ENCODE results near the gene FXYD4. TPM values are rescaled to one million over a fixed set of nuclear protein-coding genes. Genes with fewer than 3 reads are reported as not detected.
A peak's percentile ranks its signal among the peaks of the same experiment; 100 is the strongest.

FXYD4 gene
- polyA plus RNA-seq, 1 experiment = not detected

GRCh38 chr10:43408710-43409384 lies 37.4 kb downstream of the FXYD4 start, which contains the start of gene HNRNPF:
HNRNPF (minus strand) TSS chr10:43409186; CDS start chr10:43387884, 21,302 bp downstream.
- peak within 1 kb of the TSS; percentile 71 for H3K4me3 ChIP-seq (ENCODE audit: low read depth, low read length)
- POLR2A ChIA-PET = interaction anchor here (0.6 to 1.2 kb wide), 3 partner anchors 9 to 64 kb away, joined by 4 to 13 read pairs (median 7); no protein-coding TSS in a partner anchor
- H3K27me3 ChIP-seq (ENCODE audit: control insufficient read depth, insufficient read depth, low read length) = no peaks in the 10 kb centered on the region
- TF ChIP-seq, protein P1, sequence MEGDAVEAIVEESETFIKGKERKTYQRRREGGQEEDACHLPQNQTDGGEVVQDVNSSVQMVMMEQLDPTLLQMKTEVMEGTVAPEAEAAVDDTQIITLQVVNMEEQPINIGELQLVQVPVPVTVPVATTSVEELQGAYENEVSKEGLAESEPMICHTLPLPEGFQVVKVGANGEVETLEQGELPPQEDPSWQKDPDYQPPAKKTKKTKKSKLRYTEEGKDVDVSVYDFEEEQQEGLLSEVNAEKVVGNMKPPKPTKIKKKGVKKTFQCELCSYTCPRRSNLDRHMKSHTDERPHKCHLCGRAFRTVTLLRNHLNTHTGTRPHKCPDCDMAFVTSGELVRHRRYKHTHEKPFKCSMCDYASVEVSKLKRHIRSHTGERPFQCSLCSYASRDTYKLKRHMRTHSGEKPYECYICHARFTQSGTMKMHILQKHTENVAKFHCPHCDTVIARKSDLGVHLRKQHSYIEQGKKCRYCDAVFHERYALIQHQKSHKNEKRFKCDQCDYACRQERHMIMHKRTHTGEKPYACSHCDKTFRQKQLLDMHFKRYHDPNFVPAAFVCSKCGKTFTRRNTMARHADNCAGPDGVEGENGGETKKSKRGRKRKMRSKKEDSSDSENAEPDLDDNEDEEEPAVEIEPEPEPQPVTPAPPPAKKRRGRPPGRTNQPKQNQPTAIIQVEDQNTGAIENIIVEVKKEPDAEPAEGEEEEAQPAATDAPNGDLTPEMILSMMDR (IDR thresholded peaks at IDR 0.05; ENCODE audit: insufficient read depth, low read depth, low read length) = no peak
- no peaks in the 10 kb centered on the region for H3K36me3 ChIP-seq (ENCODE audit: control insufficient read depth, insufficient read depth, low read length)
- DNase-seq (ENCODE audit: low read depth) = peak; percentile 78
- CTCF ChIA-PET = interaction anchor here (1.2 kb wide), 1 partner anchor 10 kb away, joined by 3 read pairs; no protein-coding TSS in a partner anchor

DNA sequence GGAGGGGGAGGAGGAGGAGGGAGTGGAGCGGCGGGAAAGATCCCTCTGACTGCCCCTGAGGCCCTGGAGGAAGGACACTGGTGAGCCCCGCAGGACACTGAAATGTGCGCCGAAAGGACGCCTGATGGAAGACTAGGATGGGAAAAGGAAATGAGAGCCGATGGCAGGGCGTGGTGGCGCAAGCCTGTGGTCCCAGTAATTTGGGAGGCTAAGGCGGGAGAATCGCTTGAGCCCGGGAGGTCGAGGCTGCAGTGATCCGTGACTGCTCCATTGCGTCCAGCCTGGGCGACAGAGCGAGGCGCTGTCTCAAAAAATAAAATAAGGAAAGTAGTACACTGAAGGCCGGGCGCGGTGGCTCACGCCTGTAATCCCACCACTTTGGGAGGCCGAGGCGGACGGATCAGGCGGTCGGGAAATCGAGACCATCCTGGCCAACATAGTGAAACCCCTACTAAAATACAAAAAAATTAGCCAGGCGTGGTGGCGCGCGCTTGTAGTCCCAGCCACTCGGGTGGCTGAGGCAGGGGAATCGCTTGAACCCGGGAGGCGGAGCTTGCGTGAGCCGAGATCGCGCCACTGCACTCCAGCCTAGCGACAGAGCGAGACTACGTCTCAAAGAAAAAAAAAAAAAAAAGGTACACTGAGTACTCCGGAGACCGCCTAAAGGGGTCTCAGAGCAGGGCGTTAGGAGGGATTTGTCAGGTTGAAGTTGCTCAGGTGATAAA lies 38.1 kb downstream of the FXYD4 start:
- Histone ChIP-seq H3K4me3 (ENCODE audit: low read depth, low read length) (peak overlapping the region; percentile 71), H3K27me3 (ENCODE audit: control insufficient read depth, insufficient read depth, low read length) (no peaks in the 10 kb centered on the region), H3K36me3 (ENCODE audit: control insufficient read depth, insufficient read depth, low read length) (no peaks in the 10 kb centered on the region)
- TF ChIP-seq, protein P1 (IDR thresholded peaks at IDR 0.05; ENCODE audit: insufficient read depth, low read depth, low read length) = no peak
- POLR2A ChIA-PET = interaction anchor here (0.6 to 1.2 kb wide), 2 partner anchors 10 to 65 kb away, joined by 4 to 7 read pairs; no protein-coding TSS in a partner anchor
- DNase-seq (ENCODE audit: low read depth) = no peak
- CTCF ChIA-PET = interaction anchor here (1.2 kb wide), 1 partner anchor 9 kb away, joined by 3 read pairs; no protein-coding TSS in a partner anchor

GRCh38 chr10:43410345-43410744 lies 38.9 kb downstream of the FXYD4 start:
- CTCF ChIA-PET = no interaction called here
- Histone ChIP-seq H3K36me3 (ENCODE audit: control insufficient read depth, insufficient read depth, low read length) (no peaks in the 10 kb centered on the region), H3K4me3 (ENCODE audit: low read depth, low read length) (no peak overlapping the region), H3K27me3 (ENCODE audit: control insufficient read depth, insufficient read depth, low read length) (no peaks in the 10 kb centered on the region)
- DNase-seq (ENCODE audit: low read depth) = no peak
- POLR2A ChIA-PET = interaction anchor here (1.2 kb wide), 1 partner anchor 11 kb away, joined by 4 read pairs; no protein-coding TSS in a partner anchor
- TF ChIP-seq, protein P1 (IDR thresholded peaks at IDR 0.05; ENCODE audit: insufficient read depth, low read depth, low read length) = no peak

DNA sequence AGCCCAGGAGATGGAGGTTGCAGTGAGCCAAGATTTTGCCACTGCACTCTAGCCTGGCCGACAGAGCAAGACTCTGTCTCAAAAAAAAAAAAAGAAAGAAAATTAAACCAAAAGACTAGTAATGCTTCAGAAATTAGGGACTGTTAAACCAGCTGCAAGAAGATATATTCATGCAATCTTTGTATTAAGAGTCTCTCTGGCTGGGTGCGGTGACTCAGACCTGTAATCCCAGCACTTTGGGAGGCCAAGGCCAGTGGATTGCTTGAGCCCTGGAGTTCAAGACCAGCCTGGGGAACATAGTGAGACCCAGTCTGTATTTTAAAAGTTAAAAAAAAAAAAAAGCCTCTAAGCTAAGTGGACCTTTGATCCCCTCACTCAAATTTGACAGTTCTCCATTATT lies 40.1 kb downstream of the FXYD4 start:
- TF ChIP-seq, protein P1 (IDR thresholded peaks at IDR 0.05; ENCODE audit: insufficient read depth, low read depth, low read length) = no peak
- Histone ChIP-seq H3K36me3 (ENCODE audit: control insufficient read depth, insufficient read depth, low read length) (no peaks in the 10 kb centered on the region), H3K4me3 (ENCODE audit: low read depth, low read length) (no peak overlapping the region), H3K27me3 (ENCODE audit: control insufficient read depth, insufficient read depth, low read length) (no peaks in the 10 kb centered on the region)
- CTCF ChIA-PET = interaction anchor here (0.6 kb wide), 1 partner anchor 221 kb away, joined by 3 read pairs; no protein-coding TSS in a partner anchor
- DNase-seq (ENCODE audit: low read depth) = no peak
- POLR2A ChIA-PET = no interaction called here

GRCh38 chr10:43415544-43415943 lies 44.1 kb downstream of the FXYD4 start:
- no peak for DNase-seq (ENCODE audit: low read depth)
- Histone ChIP-seq H3K4me3 (ENCODE audit: low read depth, low read length) (no peak overlapping the region), H3K27me3 (ENCODE audit: control insufficient read depth, insufficient read depth, low read length) (no peaks in the 10 kb centered on the region), H3K36me3 (ENCODE audit: control insufficient read depth, insufficient read depth, low read length) (no peaks in the 10 kb centered on the region)
- TF ChIP-seq, protein P1 (IDR thresholded peaks at IDR 0.05; ENCODE audit: insufficient read depth, low read depth, low read length) = no peak
- POLR2A ChIA-PET = no interaction called here
- CTCF ChIA-PET = no interaction called here
